GM12878 (cell line): ENCODE data around the gene SOCS1.

ENCODE experiments used
- CTCF ChIP-seq, 3 experiments: IDR thresholded peaks in 2 of 3; conservative IDR thresholded peaks in 1 of 3; 2 replicates each; pipeline ENCODE4 v1.5.1; 2011; ENCODE audit warnings: low read depth in 3 of 3, low read length in 3 of 3, mild to moderate bottlenecking in 3 of 3, control low read depth in 2 of 3, moderate library complexity in 2 of 3, inconsistent platforms in 1 of 3, mixed read lengths in 1 of 3; ENCODE audit not compliant: control insufficient read depth in 2 of 3, insufficient read depth in 1 of 3; ENCODE audit errors: extremely low read depth in 1 of 3
- DPF2 ChIP-seq: fragments of 450-650 bp; IDR thresholded peaks from 2 replicates; pipeline ENCODE4 v1.6.1; 2017; ENCODE audit warnings: mild to moderate bottlenecking
- EP300 ChIP-seq, 2 experiments: fragments of 150-350 bp in 1 of 2; IDR thresholded peaks; 2 replicates each; pipeline ENCODE4 v1.6.1; 2011 to 2012; ENCODE audit warnings: low read depth in 2 of 2, low read length in 2 of 2, borderline replicate concordance in 1 of 2, improper control_type of control experiment in 1 of 2, inconsistent platforms in 1 of 2; ENCODE audit not compliant: control insufficient read depth in 1 of 2
- MYC ChIP-seq: IDR thresholded peaks from 2 replicates; pipeline ENCODE4 v1.6.1; 2011; ENCODE audit warnings: mild to moderate bottlenecking, low read length, moderate library complexity, inconsistent platforms; ENCODE audit not compliant: insufficient read depth, insufficient replicate concordance, insufficient read length, severe bottlenecking
- NR2F1 ChIP-seq: fragments of 450-650 bp; conservative IDR thresholded peaks from 2 replicates; pipeline ENCODE4 v1.6.1; 2017; ENCODE audit warnings: mild to moderate bottlenecking
- NRF1 ChIP-seq: conservative IDR thresholded peaks from 2 replicates; pipeline ENCODE4 v1.6.1; 2011; ENCODE audit warnings: mild to moderate bottlenecking, low read depth, low read length, improper control_type of control experiment
- PAX8 ChIP-seq: fragments of 450-650 bp; IDR thresholded peaks from 2 replicates; pipeline ENCODE4 v1.6.1; 2017; ENCODE audit warnings: mild to moderate bottlenecking, moderate library complexity
- POLR2A ChIP-seq: IDR thresholded peaks from 2 replicates; pipeline ENCODE4 v1.6.1; 2011; ENCODE audit warnings: low read depth, mild to moderate bottlenecking, low read length
- POLR2AphosphoS5 ChIP-seq: IDR thresholded peaks from 2 replicates; pipeline ENCODE4 v1.6.1; 2011; ENCODE audit warnings: mild to moderate bottlenecking, low read length, inconsistent platforms
- REST ChIP-seq: IDR thresholded peaks from 2 replicates; pipeline ENCODE4 v1.6.1; 2012; ENCODE audit warnings: mild to moderate bottlenecking, low read depth, low read length
- SIN3A ChIP-seq: IDR thresholded peaks from 2 replicates; pipeline ENCODE4 v1.6.1; 2012; ENCODE audit warnings: low read depth, low read length, improper control_type of control experiment
- SP1 ChIP-seq: IDR thresholded peaks from one replicate; pipeline ENCODE4 v1.6.1; 2011; ENCODE audit warnings: low read depth, low read length
- USF2 ChIP-seq: IDR thresholded peaks from 2 replicates; pipeline ENCODE4 v1.6.1; 2011; ENCODE audit warnings: low read depth, low read length, improper control_type of control experiment, borderline replicate concordance
- TF ChIP-seq, protein P1 (sequence below): fragments of 450-650 bp; IDR thresholded peaks from 2 replicates; pipeline ENCODE4 v1.6.1; 2017; ENCODE audit warnings: mild to moderate bottlenecking

DNA sequence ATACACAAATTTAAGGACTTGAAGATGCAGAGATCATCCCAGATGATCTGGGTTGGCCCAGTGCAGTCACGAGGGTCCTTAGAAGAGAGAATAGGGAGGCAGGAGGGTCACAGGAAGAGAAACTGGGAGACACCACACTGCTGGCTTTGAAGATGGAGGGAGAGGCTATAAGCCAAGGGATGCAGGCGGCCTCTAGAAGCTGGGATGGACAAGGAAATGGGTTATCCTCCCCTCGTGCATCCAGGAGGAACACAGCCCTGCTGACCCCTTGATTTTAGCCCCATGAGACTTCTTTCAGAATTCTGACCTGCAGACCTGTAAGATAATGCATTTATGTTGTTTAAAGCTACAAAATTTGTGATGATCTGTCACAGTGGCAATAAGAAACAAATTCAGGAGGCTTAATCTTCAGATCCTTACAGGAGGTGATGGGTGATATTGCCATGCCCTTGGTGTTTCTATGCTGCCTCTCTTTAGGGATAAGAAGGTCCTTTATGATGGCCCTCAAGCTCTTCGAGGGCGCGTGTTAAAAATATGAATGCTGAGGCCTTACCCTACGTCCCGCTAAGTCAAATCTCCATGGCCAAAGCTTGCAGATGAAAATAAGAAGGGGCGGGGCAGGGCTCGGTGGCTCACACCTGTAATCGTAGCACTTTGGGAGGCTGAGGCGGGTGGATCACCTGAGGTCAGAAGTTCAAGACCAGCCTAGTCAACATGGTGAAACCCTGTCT lies 21.8 kb upstream of the SOCS1 start:
- TF ChIP-seq CTCF (IDR thresholded peaks at IDR 0.05 in 2 of 3, conservative IDR thresholded peaks at IDR 0.05 in 1 of 3; ENCODE audit: control insufficient read depth in 2 of 3, extremely low read depth in 1 of 3, insufficient read depth in 1 of 3, low read depth in 3 of 3, low read length in 3 of 3) (no peak), PAX8 (no peak), SP1 (no peak), MYC (no peak), DPF2 (no peak), REST (no peak), POLR2A (no peak), EP300 (IDR thresholded peaks at IDR 0.05; ENCODE audit: borderline replicate concordance in 1 of 2, control insufficient read depth in 1 of 2, low read depth in 2 of 2, low read length in 2 of 2) (no peak), NRF1 (no peak), USF2 (no peak), POLR2AphosphoS5 (no peak), SIN3A (no peak), NR2F1 (no peak)
- TF ChIP-seq, protein P1, sequence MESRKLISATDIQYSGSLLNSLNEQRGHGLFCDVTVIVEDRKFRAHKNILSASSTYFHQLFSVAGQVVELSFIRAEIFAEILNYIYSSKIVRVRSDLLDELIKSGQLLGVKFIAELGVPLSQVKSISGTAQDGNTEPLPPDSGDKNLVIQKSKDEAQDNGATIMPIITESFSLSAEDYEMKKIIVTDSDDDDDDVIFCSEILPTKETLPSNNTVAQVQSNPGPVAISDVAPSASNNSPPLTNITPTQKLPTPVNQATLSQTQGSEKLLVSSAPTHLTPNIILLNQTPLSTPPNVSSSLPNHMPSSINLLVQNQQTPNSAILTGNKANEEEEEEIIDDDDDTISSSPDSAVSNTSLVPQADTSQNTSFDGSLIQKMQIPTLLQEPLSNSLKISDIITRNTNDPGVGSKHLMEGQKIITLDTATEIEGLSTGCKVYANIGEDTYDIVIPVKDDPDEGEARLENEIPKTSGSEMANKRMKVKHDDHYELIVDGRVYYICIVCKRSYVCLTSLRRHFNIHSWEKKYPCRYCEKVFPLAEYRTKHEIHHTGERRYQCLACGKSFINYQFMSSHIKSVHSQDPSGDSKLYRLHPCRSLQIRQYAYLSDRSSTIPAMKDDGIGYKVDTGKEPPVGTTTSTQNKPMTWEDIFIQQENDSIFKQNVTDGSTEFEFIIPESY: no peak
